ENCODE results near the gene MAMDC2.

The MAMDC2 gene

DNA sequence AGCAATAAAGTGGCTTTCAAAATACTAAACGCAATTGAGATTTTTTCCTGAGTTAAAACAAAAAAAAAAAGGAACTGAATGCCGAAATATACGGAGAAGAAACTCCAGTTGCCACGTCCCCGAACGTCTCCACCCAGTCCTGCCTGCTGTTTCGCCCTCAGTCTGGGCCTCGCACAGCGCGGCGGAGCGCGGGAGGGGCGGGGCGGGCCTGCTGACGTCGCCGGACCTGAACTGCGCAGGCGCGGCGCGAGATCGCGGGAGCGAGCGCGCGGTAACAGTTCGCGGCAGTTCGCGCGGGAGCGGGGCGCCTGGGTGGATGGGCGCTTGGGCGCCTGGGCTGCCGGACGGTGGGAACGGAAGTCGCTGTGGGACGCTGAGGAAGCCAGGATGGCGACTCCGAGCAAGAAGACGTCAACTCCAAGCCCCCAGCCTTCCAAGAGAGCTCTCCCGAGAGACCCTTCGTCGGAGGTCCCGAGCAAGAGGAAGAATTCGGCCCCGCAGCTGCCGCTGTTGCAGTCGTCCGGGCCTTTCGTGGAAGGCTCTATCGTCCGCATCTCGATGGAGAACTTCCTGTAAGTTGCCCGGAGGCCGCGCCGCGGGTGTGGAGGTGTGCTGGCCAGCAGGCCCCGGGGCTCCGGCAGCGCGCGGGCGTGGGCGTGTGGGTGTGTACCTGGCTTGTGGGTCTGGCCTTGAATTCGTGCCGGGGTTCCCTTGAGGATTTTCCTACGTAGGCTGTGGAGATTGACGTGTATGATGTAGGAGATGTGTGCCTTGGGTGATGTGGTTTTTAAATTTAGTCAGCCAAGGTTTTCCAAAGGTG, 215.3 kb downstream of the MAMDC2 start, which contains the start of gene SMC5:
Gene SMC5 (plus strand): TSS at position 287 of the 820 bp plus-strand sequence. CDS start 101 bp downstream, at position 388.
- Mint-ChIP-seq H3K9me3 (no peaks in the 10 kb centered on the region), H3K36me3 (ENCODE audit: low read depth) (peaks cover 28% of the 10 kb centered on the region), H3K4me3 (peak within 1 kb of the TSS; percentile 87 to 88 (median 88))

DNA sequence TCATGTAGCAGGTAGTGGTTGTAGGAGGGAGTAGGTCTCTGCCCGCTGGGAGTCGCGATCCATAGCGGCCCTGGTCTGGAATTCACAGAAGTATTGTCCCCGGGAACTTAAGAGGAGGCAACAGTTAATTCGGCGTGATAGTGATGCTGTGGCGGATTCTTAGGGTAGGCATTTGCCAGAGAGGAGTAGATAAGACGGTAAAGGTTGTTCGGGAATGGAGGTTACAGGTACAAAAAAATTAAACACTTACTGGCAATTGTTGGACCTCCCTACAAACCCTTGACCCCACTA, 215.8 kb downstream of the MAMDC2 start:
- Mint-ChIP-seq H3K36me3 (ENCODE audit: low read depth) (peaks cover 33% of the 10 kb centered on the region), H3K27ac (peak overlapping the region; percentile 97 to 98 (median 98)), H3K27me3 (ENCODE audit: low read depth) (no peaks in the 10 kb centered on the region), H3K9me3 (no peaks in the 10 kb centered on the region), H3K4me1 (peaks cover 68% of the 10 kb centered on the region), H3K4me3 (peak overlapping the region; percentile 87 to 88 (median 88))
- TF ChIP-seq, protein P1, sequence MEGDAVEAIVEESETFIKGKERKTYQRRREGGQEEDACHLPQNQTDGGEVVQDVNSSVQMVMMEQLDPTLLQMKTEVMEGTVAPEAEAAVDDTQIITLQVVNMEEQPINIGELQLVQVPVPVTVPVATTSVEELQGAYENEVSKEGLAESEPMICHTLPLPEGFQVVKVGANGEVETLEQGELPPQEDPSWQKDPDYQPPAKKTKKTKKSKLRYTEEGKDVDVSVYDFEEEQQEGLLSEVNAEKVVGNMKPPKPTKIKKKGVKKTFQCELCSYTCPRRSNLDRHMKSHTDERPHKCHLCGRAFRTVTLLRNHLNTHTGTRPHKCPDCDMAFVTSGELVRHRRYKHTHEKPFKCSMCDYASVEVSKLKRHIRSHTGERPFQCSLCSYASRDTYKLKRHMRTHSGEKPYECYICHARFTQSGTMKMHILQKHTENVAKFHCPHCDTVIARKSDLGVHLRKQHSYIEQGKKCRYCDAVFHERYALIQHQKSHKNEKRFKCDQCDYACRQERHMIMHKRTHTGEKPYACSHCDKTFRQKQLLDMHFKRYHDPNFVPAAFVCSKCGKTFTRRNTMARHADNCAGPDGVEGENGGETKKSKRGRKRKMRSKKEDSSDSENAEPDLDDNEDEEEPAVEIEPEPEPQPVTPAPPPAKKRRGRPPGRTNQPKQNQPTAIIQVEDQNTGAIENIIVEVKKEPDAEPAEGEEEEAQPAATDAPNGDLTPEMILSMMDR (IDR thresholded peaks at IDR 0.05; ENCODE audit: unreplicated experiment in 3 of 3): no peak

More for the DNA sequence above, 215.3 kb downstream of the MAMDC2 start, which contains the start of gene SMC5:
- TF ChIP-seq, protein P1 (IDR thresholded peaks at IDR 0.05; ENCODE audit: unreplicated experiment in 3 of 3): no peak
- Mint-ChIP-seq H3K27ac (peak within 1 kb of the TSS; percentile 98 to 99 (median 98)), H3K27me3 (ENCODE audit: low read depth) (no peaks in the 10 kb centered on the region), H3K4me1 (peaks cover 73% of the 10 kb centered on the region)

DNA sequence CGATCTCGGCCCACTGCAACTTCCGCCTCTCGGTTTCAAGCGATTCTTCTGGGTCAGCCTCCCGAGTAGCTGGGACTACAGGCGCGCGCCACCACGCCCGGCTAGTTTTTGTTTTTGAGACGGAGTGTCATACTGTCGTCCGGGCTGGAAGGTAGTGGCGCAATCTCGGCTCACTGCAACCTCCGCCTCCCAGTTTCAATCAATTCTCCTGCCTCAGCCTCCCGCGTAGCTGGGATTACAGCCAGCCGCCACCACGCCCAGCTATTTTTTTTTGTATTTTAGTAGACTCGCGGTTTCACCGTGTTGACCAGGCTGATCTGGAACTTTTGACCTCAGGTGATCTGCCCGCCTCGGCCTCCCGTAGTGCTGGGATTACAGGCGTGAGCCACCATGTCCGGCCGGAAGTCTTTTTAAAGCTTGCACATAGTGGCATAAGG, 216.4 kb downstream of the MAMDC2 start:
- Mint-ChIP-seq H3K9me3 (no peaks in the 10 kb centered on the region), H3K4me3 (peak overlapping the region; percentile 87 to 88 (median 88)), H3K36me3 (ENCODE audit: low read depth) (peaks cover 38% of the 10 kb centered on the region), H3K4me1 (peaks cover 64% of the 10 kb centered on the region), H3K27ac (peak overlapping the region; percentile 66 to 98 (median 98)), H3K27me3 (ENCODE audit: low read depth) (no peaks in the 10 kb centered on the region)
- TF ChIP-seq, protein P1 (IDR thresholded peaks at IDR 0.05; ENCODE audit: unreplicated experiment in 3 of 3): no peak

DNA sequence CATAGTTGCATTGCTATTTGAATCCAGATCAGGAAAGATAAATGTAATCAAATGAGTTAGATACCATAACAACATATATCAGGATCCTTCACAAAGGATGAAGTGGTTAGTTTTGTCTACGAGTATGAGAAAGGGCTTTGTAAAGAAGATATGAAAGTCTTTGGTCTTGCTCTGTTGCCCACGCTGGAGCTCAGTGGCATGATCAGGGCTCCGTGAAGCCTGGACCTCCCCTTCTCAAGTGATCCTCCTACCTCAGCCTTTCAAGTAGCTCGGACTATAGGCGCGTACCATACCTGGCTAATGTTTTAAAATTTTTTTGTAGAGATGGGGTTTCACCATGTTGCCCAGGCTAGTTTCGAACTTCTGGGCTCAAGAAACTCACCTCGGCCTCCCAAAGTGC, 217.0 kb downstream of the MAMDC2 start:
- H3K36me3 Mint-ChIP-seq (ENCODE audit: low read depth): peaks cover 43% of the 10 kb centered on the region
- TF ChIP-seq, protein P1 (IDR thresholded peaks at IDR 0.05; ENCODE audit: unreplicated experiment in 3 of 3): no peak
- H3K27ac Mint-ChIP-seq: peak overlapping the region; percentile 16 to 66 (median 25)
- peak overlapping the region; percentile 87 to 88 (median 88) for H3K4me3 Mint-ChIP-seq
- H3K4me1 Mint-ChIP-seq: peaks cover 60% of the 10 kb centered on the region
- H3K27me3 Mint-ChIP-seq (ENCODE audit: low read depth): no peaks in the 10 kb centered on the region
- H3K9me3 Mint-ChIP-seq: no peaks in the 10 kb centered on the region

DNA sequence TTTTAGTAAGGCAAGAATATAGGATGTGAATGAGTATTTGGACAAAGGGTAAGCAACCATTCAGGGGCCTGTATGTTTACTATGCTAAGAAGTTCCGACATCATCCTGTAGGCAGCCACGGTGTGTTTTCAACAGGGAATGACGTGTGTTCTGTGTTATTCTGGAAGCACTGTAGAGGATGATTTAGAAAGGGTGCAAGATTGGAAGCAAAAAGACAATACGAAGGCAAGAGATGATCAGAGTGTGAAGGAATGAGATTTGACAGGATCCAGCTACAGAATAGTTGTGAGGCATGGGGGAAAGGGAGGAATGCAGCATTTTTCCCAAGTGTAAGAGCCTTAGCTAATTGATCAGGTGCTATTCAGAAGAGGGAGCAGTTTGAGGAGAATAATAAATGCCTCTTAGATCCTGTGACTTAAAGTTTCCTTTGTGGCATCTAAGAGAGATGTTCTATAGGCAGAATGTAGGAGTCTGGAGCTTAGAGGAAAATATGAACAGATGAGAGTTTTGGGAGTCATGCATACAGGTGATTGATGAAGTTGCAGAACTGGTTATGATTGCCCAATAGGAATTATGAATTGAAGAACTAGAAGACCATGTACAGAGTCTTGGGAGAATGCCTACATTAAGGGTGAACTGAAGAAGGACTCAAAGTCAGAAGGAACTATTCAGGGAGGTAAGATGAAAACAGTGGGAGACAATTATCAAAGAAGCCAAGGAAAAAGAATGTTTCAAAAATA, 217.7 kb downstream of the MAMDC2 start:
- peaks cover 53% of the 10 kb centered on the region for H3K4me1 Mint-ChIP-seq
- TF ChIP-seq, protein P1 (IDR thresholded peaks at IDR 0.05; ENCODE audit: unreplicated experiment in 3 of 3): no peak
- peaks cover 48% of the 10 kb centered on the region for H3K36me3 Mint-ChIP-seq (ENCODE audit: low read depth)
- peak overlapping the region; percentile 87 to 88 (median 88) for H3K4me3 Mint-ChIP-seq
- no peaks in the 10 kb centered on the region for H3K27me3 Mint-ChIP-seq (ENCODE audit: low read depth)
- no peaks in the 10 kb centered on the region for H3K9me3 Mint-ChIP-seq
- H3K27ac Mint-ChIP-seq: peak overlapping the region in 2 of 3 experiments; percentile 11 to 16

Measured in nephron (organoid).